Left lung (tissue), 10 donors: Measurements from ENCODE around the gene STX3. TPM values are rescaled to one million over a fixed set of nuclear protein-coding genes. Genes with fewer than 3 reads are reported as not detected.

Source experiments
- ATAC-seq: fragments of 200-7000 bp; cut with Tn5 transposase; one replicate; pipeline ENCODE4 v1.9.1; 2020; ENCODE audit warnings: moderate library complexity
- DNase-seq, 4 donors: peaks; one replicate each; pipeline ENCODE4 v3.0.0-alpha.2; 2013 to 2020
- H3K27ac ChIP-seq, 2 donors: fragments of 200-600 bp; sonication (generic) in 1 of 2; one replicate each; pipeline versions ENCODE4 v1.5.0 to v1.8.0; 2020 to 2021
- H3K27me3 ChIP-seq, 2 donors: fragments of 200-600 bp; sonication (generic) in 1 of 2; one replicate each; pipeline versions ENCODE4 v1.5.0 to v1.8.0; 2020 to 2021
- H3K36me3 ChIP-seq, 2 donors: fragments of 200-600 bp; sonication (generic) in 1 of 2; one replicate each; pipeline versions ENCODE4 v1.5.0 to v1.8.0; 2020 to 2021
- H3K4me1 ChIP-seq, 2 donors: fragments of 200-600 bp; one replicate each; pipeline ENCODE4 v1.8.0; 2021
- H3K4me3 ChIP-seq, 2 donors: fragments of 200-600 bp; sonication (generic) in 1 of 2; one replicate each; pipeline versions ENCODE4 v1.5.0 to v1.8.0; 2020 to 2021; ENCODE audit warnings: mild to moderate bottlenecking in 1 of 2
- H3K9me3 ChIP-seq, 2 donors: fragments of 200-600 bp; sonication (generic) in 1 of 2; one replicate each; pipeline versions ENCODE4 v1.5.0 to v1.8.0; 2020 to 2021
- CTCF ChIP-seq, 2 donors: fragments of 200-600 bp; sonication (generic) in 1 of 2; IDR thresholded peaks; one replicate each; pipeline versions ENCODE4 v1.5.0 to v1.8.0; 2021; ENCODE audit warnings: antibody characterized with exemption in 2 of 2
- intact Hi-C, 2 donors: fragments of 100-400 bp; cut with DNase I; formaldehyde crosslinking; loops; one replicate each; pipeline versions ENCODE4 v1.11.2 to v1.14.2; 2022
- polyA plus RNA-seq, 6 donors: library from polyadenylated mRNA; unstranded; fragments of 120-200 nt; gene quantifications; one replicate each; pipeline ENCODE4 v1.2.1, GENCODE V29; 2013; ENCODE audit not compliant: insufficient read length in 6 of 6
- total RNA-seq, 2 donors: library from RNA; stranded (reverse); fragmentation: NEBNext Ultra II Directional; extraction: Animal tissue kit (Norgen Biotek cat#: 25700); gene quantifications; one replicate each; pipeline ENCODE4 v1.2.1, GENCODE V29; 2021
- donor health status: DM: no; HTN: yes; CAD: no.
- donor health status: DM: no; HTN: no; CAD: no.

STX3 gene
- total and polyA plus RNA-seq, 8 donors, result 26.8 to 66.7 (median 31.2) TPM

- Histone ChIP-seq H3K27me3 (no peaks in the 10 kb centered on the region), H3K36me3 (peaks cover 0 to 29% of the 10 kb centered on the region in 2 donors), H3K9me3 (no peaks in the 10 kb centered on the region), H3K4me3 (peak within 1 kb of the TSS; percentile 73 to 74), H3K4me1 (peaks cover 4 to 34% of the 10 kb centered on the region in 2 donors), H3K27ac (peak within 1 kb of the TSS; percentile 83 to 94)
- TF ChIP-seq CTCF (IDR thresholded peaks at IDR 0.05), result no peak
- ATAC-seq (peak; percentile 99), DNase-seq (peak; percentile 84 to 95 (median 89))
- intact Hi-C loops, result no loop called here
These were observed 55.2 kb downstream of the STX3 start, which contains the start of gene MRPL16 for GRCh38 chr11:59810189-59810910. MRPL16 (minus strand) TSS chr11:59810778; CDS start chr11:59810658, 120 bp downstream.

GRCh38 chr11:59810911-59811259 lies 55.7 kb downstream of the STX3 start:
- no peak for TF ChIP-seq CTCF (IDR thresholded peaks at IDR 0.05)
- intact Hi-C loops, result no loop called here

GRCh38 chr11:59812220-59812619 lies 57.0 kb downstream of the STX3 start:
- intact Hi-C loops, result no loop called here
- Histone ChIP-seq H3K36me3 (peaks cover 0 to 11% of the 10 kb centered on the region in 2 donors), H3K27ac (no peak overlapping the region), H3K9me3 (no peaks in the 10 kb centered on the region), H3K27me3 (no peaks in the 10 kb centered on the region), H3K4me1 (peaks cover 4 to 34% of the 10 kb centered on the region in 2 donors), H3K4me3 (no peak overlapping the region)
- no peak for ATAC-seq
- TF ChIP-seq CTCF (IDR thresholded peaks at IDR 0.05), result no peak
- DNase-seq, result no peak

More at GRCh38 chr11:59810911-59811259, 55.7 kb downstream of the STX3 start:
- no peak for ATAC-seq
- Histone ChIP-seq H3K36me3 (peaks cover 0 to 24% of the 10 kb centered on the region in 2 donors), H3K27me3 (no peaks in the 10 kb centered on the region), H3K27ac (peak overlapping the region; percentile 83 to 94), H3K4me3 (peak overlapping the region; percentile 73 to 74), H3K9me3 (no peaks in the 10 kb centered on the region), H3K4me1 (peaks cover 4 to 34% of the 10 kb centered on the region in 2 donors)
- DNase-seq, result no peak

GRCh38 chr11:59813364-59813763 lies 58.2 kb downstream of the STX3 start:
- intact Hi-C loops, result no loop called here
- H3K36me3 ChIP-seq, result peaks cover 0 to 3% of the 10 kb centered on the region in 2 donors
- no peak for DNase-seq
- H3K4me3 ChIP-seq, result peak overlapping the region in 1 of 2 donors; percentile 14
- H3K27ac ChIP-seq, result peak overlapping the region in 1 of 2 donors; percentile 33
- no peak for TF ChIP-seq CTCF (IDR thresholded peaks at IDR 0.05)
- no peak for ATAC-seq
- peaks cover 4 to 34% of the 10 kb centered on the region in 2 donors for H3K4me1 ChIP-seq
- no peaks in the 10 kb centered on the region for H3K27me3 ChIP-seq
- H3K9me3 ChIP-seq, result no peaks in the 10 kb centered on the region

GRCh38 chr11:59814021-59814420 lies 58.8 kb downstream of the STX3 start:
- Histone ChIP-seq H3K4me3 (peak overlapping the region in 1 of 2 donors; percentile 14), H3K4me1 (peaks cover 4 to 31% of the 10 kb centered on the region in 2 donors), H3K36me3 (no peaks in the 10 kb centered on the region), H3K9me3 (no peaks in the 10 kb centered on the region), H3K27ac (peak overlapping the region in 1 of 2 donors; percentile 33), H3K27me3 (no peaks in the 10 kb centered on the region)
- TF ChIP-seq CTCF (IDR thresholded peaks at IDR 0.05), result no peak
- DNase-seq (no peak), ATAC-seq (no peak)
- intact Hi-C loops, result no loop called here
